TTC549 (cell line): ENCODE results near the gene SRGAP3.

Experiments
- FAIRE-seq: peaks from 2 replicates; lab custom pipeline; 2012; peaks lifted over from hg19 to GRCh38; lab: Jason Lieb, UNC

The SRGAP3 gene

GRCh38 chr3:8983591-8983990 lies 265.9 kb downstream of the SRGAP3 start:
- no peak for FAIRE-seq

- no peak for FAIRE-seq
Observed at GRCh38 chr3:8983026-8983425, 266.4 kb downstream of the SRGAP3 start.

- no peak for FAIRE-seq
Observed at GRCh38 chr3:8982509-8982908, 266.9 kb downstream of the SRGAP3 start.

GRCh38 chr3:8981700-8982099 lies 267.7 kb downstream of the SRGAP3 start:
- no peak for FAIRE-seq

- FAIRE-seq, result no peak
Observed at GRCh38 chr3:8981296-8981695, 268.1 kb downstream of the SRGAP3 start.

GRCh38 chr3:8980756-8981257 lies 268.6 kb downstream of the SRGAP3 start:
- FAIRE-seq, result no peak

GRCh38 chr3:8979262-8979661 lies 270.2 kb downstream of the SRGAP3 start:
- FAIRE-seq, result no peak

GRCh38 chr3:8978551-8978950 lies 270.9 kb downstream of the SRGAP3 start:
- no peak for FAIRE-seq

- FAIRE-seq, result no peak
Observed at GRCh38 chr3:8976540-8977182, 272.8 kb downstream of the SRGAP3 start.

- FAIRE-seq, result no peak
Observed at GRCh38 chr3:8975081-8976020, 274.1 kb downstream of the SRGAP3 start.

- no peak for FAIRE-seq
Observed at GRCh38 chr3:8974458-8974857, 275.0 kb downstream of the SRGAP3 start.

GRCh38 chr3:8972639-8973038 lies 276.8 kb downstream of the SRGAP3 start:
- FAIRE-seq, result no peak

- peak; percentile 71 for FAIRE-seq
Observed at GRCh38 chr3:8970971-8971589, 278.4 kb downstream of the SRGAP3 start.

- no peak for FAIRE-seq
Observed at GRCh38 chr3:8969241-8969640, 280.2 kb downstream of the SRGAP3 start.

GRCh38 chr3:8968375-8968882 lies 281.0 kb downstream of the SRGAP3 start:
- FAIRE-seq, result no peak

- FAIRE-seq, result no peak
Observed at GRCh38 chr3:8967553-8967952, 281.9 kb downstream of the SRGAP3 start.

- FAIRE-seq, result no peak
Observed at GRCh38 chr3:8966820-8967348, 282.6 kb downstream of the SRGAP3 start.

GRCh38 chr3:8966150-8966819 lies 283.2 kb downstream of the SRGAP3 start:
- FAIRE-seq, result no peak

- no peak for FAIRE-seq
Observed at GRCh38 chr3:8964436-8965370, 284.7 kb downstream of the SRGAP3 start.

GRCh38 chr3:8963137-8963853 lies 286.2 kb downstream of the SRGAP3 start, which contains the start of gene RAD18:
TSS of gene RAD18 (minus strand) at chr3:8963472. CDS start at chr3:8963385, 87 bp downstream.
- FAIRE-seq, result peak; percentile 34
